B cell (primary cell): ENCODE results near the gene ACSF2. TPM values are rescaled to one million over a fixed set of nuclear protein-coding genes. Genes with fewer than 3 reads are reported as not detected.

Experiments
- ATAC-seq: fragments of 200-7000 bp; cut with Tn5 transposase; one replicate; pipeline ENCODE4 v1.10.0; 2021; ENCODE audit warnings: low read depth, mild to moderate bottlenecking, moderate number of reproducible peaks, moderate library complexity
- CTCF ChIA-PET: fragments of 350-600 bp; sonication (Branson Sonifier 250); formaldehyde crosslinking; loops from one replicate; lab custom pipeline; 2021; ENCODE audit warnings: antibody characterized with exemption, inconsistent platforms; lab: Charles Lee
- POLR2A ChIA-PET: fragments of 350-600 bp; sonication (Branson Sonifier 250); formaldehyde crosslinking; loops from one replicate; lab custom pipeline; 2021; ENCODE audit warnings: antibody characterized with exemption; lab: Charles Lee
- DNase-seq: peaks from one replicate; pipeline ENCODE4 v3.0.0; 2013
- H2AFZ ChIP-seq: 2 replicates; pipeline ENCODE4 v1.6.1; 2012; ENCODE audit warnings: mild to moderate bottlenecking, low read depth, low read length; ENCODE audit not compliant: insufficient read depth, poor library complexity, severe bottlenecking
- H3K27ac ChIP-seq, 2 donors: 1 replicate in 1 of 2; 2 replicates in 1 of 2; pipeline ENCODE4 v1.5.1; 2012 to 2013; ENCODE audit warnings: low read length in 2 of 2, mild to moderate bottlenecking in 2 of 2, moderate library complexity in 1 of 2
- H3K27me3 ChIP-seq, 4 experiments: fragments of 200-600 bp in 1 of 4; sonication (generic) in 1 of 4; replicated peaks in 1 of 4; 1 replicate in 2 of 4; 2 replicates in 2 of 4; pipeline versions ENCODE4 v1.6.1 to v1.7.0; 2013 to 2016; ENCODE audit warnings: low read length in 3 of 4, mild to moderate bottlenecking in 2 of 4, mixed read lengths in 1 of 4, moderate library complexity in 1 of 4; ENCODE audit not compliant: insufficient read depth in 4 of 4, control insufficient read depth in 3 of 4; ENCODE audit errors: control extremely low read depth in 1 of 4
- H3K36me3 ChIP-seq, 2 experiments: replicated peaks in 1 of 2; 1 replicate in 1 of 2; 2 replicates in 1 of 2; pipeline versions ENCODE4 v1.6.1 to v1.7.1; 2013; ENCODE audit warnings: low read length in 1 of 2; ENCODE audit not compliant: insufficient read depth in 2 of 2, control insufficient read depth in 1 of 2; ENCODE audit errors: control extremely low read depth in 1 of 2, extremely low read depth in 1 of 2
- H3K4me1 ChIP-seq, 2 donors: fragments of 200-600 bp in 1 of 2; sonication (generic) in 1 of 2; 1 replicate in 1 of 2; 2 replicates in 1 of 2; pipeline versions ENCODE4 v1.5.1 to v1.6.1; 2013 to 2017; ENCODE audit warnings: low read length in 2 of 2; ENCODE audit not compliant: control insufficient read depth in 2 of 2, insufficient read depth in 2 of 2
- H3K4me2 ChIP-seq: replicated peaks from 2 replicates; pipeline ENCODE3; 2012; ENCODE audit warnings: mild to moderate bottlenecking, low read depth, low read length; ENCODE audit not compliant: poor library complexity, severe bottlenecking
- H3K4me3 ChIP-seq, 5 experiments: fragments of 200-600 bp in 1 of 5; sonication (generic) in 1 of 5; 1 replicate in 3 of 5; 2 replicates in 2 of 5; pipeline versions ENCODE4 v1.5.1 to v1.7.0; 2011 to 2016; ENCODE audit warnings: low read length in 4 of 5, mild to moderate bottlenecking in 4 of 5, low read depth in 2 of 5, control low read depth in 1 of 5, moderate library complexity in 1 of 5; ENCODE audit not compliant: insufficient read depth in 1 of 5; ENCODE audit errors: control extremely low read depth in 1 of 5, extremely low read depth in 1 of 5
- H3K79me2 ChIP-seq: fragments of 200-600 bp; sonication (generic); one replicate; pipeline ENCODE4 v1.6.0; 2016; ENCODE audit warnings: low read length; ENCODE audit not compliant: control insufficient read depth, insufficient read depth
- H3K9ac ChIP-seq: fragments of 200-600 bp; sonication (generic); 2 replicates; pipeline ENCODE4 v1.6.1; 2017; ENCODE audit warnings: mild to moderate bottlenecking, low read length, moderate library complexity
- H3K9me3 ChIP-seq, 3 donors: one replicate each; pipeline versions ENCODE4 v1.6.1 to v1.7.1; 2013; ENCODE audit warnings: low read length in 2 of 3; ENCODE audit not compliant: control insufficient read depth in 2 of 3, insufficient read depth in 1 of 3; ENCODE audit errors: control extremely low read depth in 1 of 3
- H4K20me1 ChIP-seq: 2 replicates; pipeline ENCODE4 v1.6.0; 2012; ENCODE audit warnings: mild to moderate bottlenecking, low read length; ENCODE audit not compliant: insufficient read depth, control insufficient read depth, poor library complexity, severe bottlenecking
- H3K27ac Mint-ChIP-seq: one replicate; pipeline ENCODE4 v1.8.0; 2021; ENCODE audit warnings: mixed read lengths
- H3K27me3 Mint-ChIP-seq: one replicate; pipeline ENCODE4 v1.8.0; 2021; ENCODE audit warnings: mixed read lengths
- H3K4me1 Mint-ChIP-seq: one replicate; pipeline ENCODE4 v1.8.0; 2021; ENCODE audit warnings: mixed read lengths
- H3K4me3 Mint-ChIP-seq: one replicate; pipeline ENCODE4 v1.8.0; 2021; ENCODE audit warnings: mixed read lengths
- H3K9me3 Mint-ChIP-seq: one replicate; pipeline ENCODE4 v1.8.0; 2022; ENCODE audit warnings: mixed read lengths; ENCODE audit not compliant: insufficient read depth
- CTCF ChIP-seq: fragments of 200-600 bp; IDR thresholded peaks from one replicate; pipeline ENCODE4 v1.8.0; 2022; ENCODE audit warnings: antibody characterized with exemption, mild to moderate bottlenecking
- EZH2 ChIP-seq: IDR thresholded peaks from 2 replicates; pipeline ENCODE4 v1.6.1; 2012; ENCODE audit warnings: borderline replicate concordance, low read depth, mild to moderate bottlenecking, moderate library complexity, low read length; ENCODE audit not compliant: insufficient read depth, poor library complexity, severe bottlenecking
- WGBS: methylation state at CpG from one replicate; pipeline ENCODE4 v1.1.5; 2013; ENCODE audit warnings: missing lambda C conversion rate; ENCODE audit not compliant: insufficient coverage; 5-methylcytosine and 5-hydroxymethylcytosine counted together
- intact Hi-C: fragments of 100-400 bp; cut with micrococcal nuclease; formaldehyde crosslinking; loops from one replicate; pipeline ENCODE4 v1.10.0; 2022
- polyA plus RNA-seq: library from polyadenylated mRNA; depleted of rRNA; stranded (reverse); fragments of >200 nt; gene quantifications from 2 replicates; pipeline ENCODE4 v1.2.3, GENCODE V29; 2012
- total RNA-seq, 2 donors: library from RNA; stranded (reverse); fragments of 120-200 nt in 1 of 2; gene quantifications; 1 replicate in 1 of 2; 2 replicates in 1 of 2; pipeline versions ENCODE4 v1.2.3 to v1.2.4, GENCODE V29; 2013 to 2022

ACSF2 gene
- total and polyA plus RNA-seq, 2 donors (not counting 1 experiment from before 2014, with no cell fraction given) = 59.6 to 66.1 TPM

- peaks cover 10 to 37% of the 10 kb centered on the region in 2 experiments for H3K36me3 ChIP-seq
- 97% methylated on average over 5 of the region's 6 CpGs for WGBS
- intact Hi-C loops = loop anchor here (10.0 kb wide), 2 partner anchors 45 to 285 kb away; partner anchors contain the start of genes ACSF2 and PDK2
- H3K4me3 ChIP-seq = no peak overlapping the region
- ChIA-PET POLR2A (no interaction called here), CTCF (interaction anchor here (1.6 to 3.3 kb wide), 2 partner anchors 17 to 21 kb away, joined by 3 to 15 read pairs; no protein-coding TSS in a partner anchor)
- Mint-ChIP-seq H3K4me3 (no peak overlapping the region), H3K27ac (no peak overlapping the region), H3K4me1 (no peaks in the 10 kb centered on the region), H3K27me3 (no peaks in the 10 kb centered on the region), H3K9me3 (no peaks in the 10 kb centered on the region)
- no peak for DNase-seq
- H3K79me2 ChIP-seq = no peaks in the 10 kb centered on the region
- H3K9ac ChIP-seq = no peak overlapping the region
- H4K20me1 ChIP-seq = no peaks in the 10 kb centered on the region
- no peaks in the 10 kb centered on the region for H3K4me1 ChIP-seq
- H2AFZ ChIP-seq = no peak overlapping the region
- TF ChIP-seq EZH2 = no peak
- TF ChIP-seq CTCF = no peak
- H3K27ac ChIP-seq = no peak overlapping the region
- H3K9me3 ChIP-seq = no peaks in the 10 kb centered on the region
- no peaks in the 10 kb centered on the region for H3K27me3 ChIP-seq
- no peak overlapping the region for H3K4me2 ChIP-seq
- ATAC-seq = no peak
Measured at GRCh38 chr17:50379351-50380132, 46.5 kb upstream of the ACSF2 start.
